HG03060 (cell line): ENCODE measurements around the gene STK39.
A peak's percentile ranks its signal among the peaks of the same experiment; 100 is the strongest.
"Not testable (repeated sequence)": the region's sequence is repeated elsewhere in the genome, so short reads cannot be mapped to it uniquely, and the experiment has no call there.

Experiments used
- ATAC-seq: cut with Tn5 transposase; IDR thresholded peaks from one replicate; pipeline ENCODE4 v1.9.1; 2021; ENCODE audit warnings: low read depth, moderate number of reproducible peaks; ENCODE audit not compliant: unreplicated experiment

Gene STK39

DNA sequence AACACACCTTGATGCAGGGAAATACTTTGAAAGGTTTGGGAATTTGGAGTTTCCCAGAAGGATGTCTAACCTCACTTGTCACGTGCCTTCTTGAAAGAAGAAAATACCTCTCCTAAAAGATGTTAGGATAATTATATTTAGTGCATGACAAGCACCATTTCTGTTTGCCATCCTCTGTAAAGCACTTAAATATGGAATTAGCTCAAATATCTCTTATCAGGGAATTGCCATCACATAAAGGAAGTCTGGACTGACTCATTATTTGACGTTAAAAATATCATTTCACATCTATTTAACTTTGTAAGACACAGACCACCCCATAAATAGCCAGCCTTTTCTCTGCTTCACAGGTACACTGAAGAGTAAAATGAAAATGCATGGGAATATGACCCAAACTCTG is 140.1 kb downstream of the STK39 start:
- no peak for ATAC-seq

DNA sequence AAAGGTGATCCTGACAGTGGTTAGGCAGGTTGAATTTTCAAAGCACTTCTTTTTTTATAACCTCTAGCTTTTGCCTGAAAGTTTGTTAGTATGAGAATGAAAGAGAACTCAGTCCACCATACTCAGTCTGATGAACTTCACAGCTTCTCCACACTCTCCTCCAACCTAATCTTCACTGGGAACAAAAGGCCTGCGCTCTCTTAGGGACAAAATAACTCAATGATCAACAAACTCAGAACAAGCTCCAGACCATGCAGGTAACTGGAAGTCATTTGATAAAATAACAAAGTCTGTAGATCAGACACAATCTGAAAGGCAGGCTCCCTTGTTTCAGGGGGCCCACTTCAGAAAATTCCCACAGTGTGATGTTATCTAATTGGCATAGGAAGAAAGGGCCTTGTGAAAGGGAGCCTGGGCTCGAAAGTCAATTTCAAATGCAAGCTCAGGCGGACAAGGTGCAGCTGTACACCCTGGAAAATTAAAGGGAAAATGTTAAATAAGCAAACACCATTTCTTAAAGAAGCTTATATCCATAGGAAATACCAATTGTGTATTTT is 142.2 kb downstream of the STK39 start:
- ATAC-seq = no peak

DNA sequence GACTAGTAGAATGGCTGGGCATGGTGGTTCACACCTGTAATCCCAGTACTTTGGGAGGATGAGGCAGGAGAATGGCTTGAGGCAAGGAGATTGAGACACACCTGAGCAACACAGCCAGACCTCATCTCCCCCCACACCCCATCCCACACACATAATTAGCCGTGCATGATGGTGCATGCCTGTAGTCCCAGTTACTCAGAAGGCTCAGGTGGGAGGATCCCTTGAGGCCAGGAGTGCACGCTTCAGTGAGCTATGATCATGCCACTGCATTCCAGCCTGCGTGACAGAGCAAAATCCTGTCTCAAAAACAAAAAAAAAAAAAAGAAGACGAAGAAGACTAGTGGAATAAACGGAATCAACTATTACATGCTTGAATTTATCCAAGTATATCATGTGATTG is 150.0 kb downstream of the STK39 start:
- no peak for ATAC-seq

DNA sequence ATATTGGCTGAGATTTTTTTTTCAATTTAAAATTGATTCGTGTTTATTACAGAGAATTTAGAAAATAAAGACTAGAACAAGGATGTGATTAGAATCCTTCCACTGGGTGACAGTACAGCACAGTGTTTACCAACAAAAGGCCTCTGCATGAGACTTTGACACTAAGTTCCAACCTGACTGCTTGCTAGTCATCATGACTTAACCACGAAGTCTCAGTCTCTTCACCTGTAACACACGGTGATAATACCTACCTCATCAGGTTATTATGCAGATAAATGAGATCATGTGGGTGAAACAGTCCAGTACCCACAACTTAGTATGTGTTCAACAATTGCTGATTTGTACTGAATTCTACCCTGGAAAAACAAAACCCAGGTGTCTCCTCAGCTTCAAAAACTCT is 151.2 kb downstream of the STK39 start:
- no peak for ATAC-seq

DNA sequence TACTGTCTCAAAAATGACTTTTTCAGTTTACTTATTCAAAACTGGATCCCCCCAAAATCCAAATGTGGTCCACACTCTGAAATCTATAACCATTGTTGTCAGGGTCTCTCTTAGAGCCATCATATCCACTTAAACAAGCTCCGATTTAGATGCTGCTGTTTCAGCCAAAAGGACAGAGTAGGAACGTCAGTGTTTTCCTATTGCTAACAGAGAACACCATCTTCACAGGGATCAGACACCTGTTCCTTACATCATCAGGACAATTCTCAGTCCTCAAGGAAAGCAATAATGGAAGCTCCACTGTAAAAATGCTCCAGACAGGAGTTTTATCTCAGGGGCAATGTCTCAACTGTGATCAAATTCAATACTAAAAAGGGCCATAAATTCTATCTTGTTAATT is 155.4 kb downstream of the STK39 start:
- no peak for ATAC-seq

DNA sequence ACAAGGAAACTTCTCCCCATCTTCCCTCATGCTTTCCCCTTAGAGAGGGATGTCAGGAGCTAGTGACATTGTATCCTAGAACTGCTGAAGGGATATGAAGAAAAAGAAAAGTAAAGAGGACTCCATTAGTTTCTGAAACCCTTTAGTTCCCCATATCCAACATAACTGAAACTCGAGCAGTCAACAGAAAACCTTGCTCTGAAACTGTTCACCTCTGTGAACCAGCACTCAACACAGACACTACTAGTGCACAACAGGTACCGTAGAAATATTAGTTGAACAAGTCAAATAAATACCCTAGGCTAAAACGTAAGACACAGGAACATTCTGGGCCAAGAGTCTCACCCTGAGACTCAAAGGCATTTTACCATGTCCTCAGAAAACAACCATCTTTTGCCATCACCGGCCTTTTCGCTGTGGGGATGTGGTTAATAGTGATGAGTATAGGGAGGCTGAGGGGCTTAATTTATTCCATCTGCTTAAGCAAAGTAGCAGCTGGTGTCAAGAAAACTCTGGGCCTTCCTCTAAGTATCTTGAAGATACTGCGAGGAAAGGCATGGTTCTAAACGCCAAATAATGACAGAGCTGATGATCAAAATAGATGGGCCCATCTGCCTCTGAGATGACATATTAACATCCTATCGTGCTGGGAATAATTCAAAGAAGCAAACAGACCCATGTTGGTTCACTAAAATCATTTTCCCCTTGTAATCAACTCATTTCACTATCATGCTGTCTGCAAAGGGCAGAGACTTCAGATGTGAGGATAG is 156.8 kb downstream of the STK39 start:
- peak; percentile 85 for ATAC-seq

DNA sequence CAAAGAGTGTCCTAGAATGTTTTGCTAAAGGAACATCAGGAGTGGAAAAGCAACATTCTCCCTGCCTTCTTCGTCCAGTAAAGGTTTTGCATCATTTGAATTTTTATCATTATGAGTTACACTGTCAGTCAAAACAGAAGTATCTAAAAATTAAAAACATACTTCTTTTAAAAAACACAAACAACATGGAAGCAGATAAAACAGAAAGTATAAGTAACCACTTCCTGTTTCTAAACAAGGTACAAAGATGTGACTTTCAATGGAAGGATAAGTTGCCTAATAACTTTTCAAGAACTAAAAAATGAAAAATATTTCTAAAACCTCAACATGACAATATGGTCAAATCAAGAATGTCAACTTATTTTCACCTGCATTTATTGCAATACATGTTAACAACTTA is 158.2 kb downstream of the STK39 start:
- no peak for ATAC-seq

DNA sequence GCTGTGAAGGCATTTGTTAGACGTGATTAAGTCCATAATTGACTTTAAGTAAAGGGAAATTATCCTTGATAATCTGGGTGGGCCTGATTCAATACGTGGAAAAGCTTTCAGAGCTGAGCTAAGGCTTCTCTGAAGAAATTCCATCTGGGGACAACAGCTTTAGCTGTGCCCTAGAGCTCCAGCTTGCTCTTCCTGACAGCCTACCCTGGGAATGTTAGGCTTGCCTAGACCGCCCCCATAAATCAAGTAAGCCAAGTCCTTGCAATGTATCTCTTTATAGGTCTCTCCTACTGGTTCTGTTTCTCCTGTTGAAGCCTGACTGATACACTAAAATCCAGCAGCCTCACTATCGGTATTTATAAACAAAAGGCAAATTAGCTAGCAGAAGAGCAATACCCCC is 160.0 kb downstream of the STK39 start:
- ATAC-seq = no peak

DNA sequence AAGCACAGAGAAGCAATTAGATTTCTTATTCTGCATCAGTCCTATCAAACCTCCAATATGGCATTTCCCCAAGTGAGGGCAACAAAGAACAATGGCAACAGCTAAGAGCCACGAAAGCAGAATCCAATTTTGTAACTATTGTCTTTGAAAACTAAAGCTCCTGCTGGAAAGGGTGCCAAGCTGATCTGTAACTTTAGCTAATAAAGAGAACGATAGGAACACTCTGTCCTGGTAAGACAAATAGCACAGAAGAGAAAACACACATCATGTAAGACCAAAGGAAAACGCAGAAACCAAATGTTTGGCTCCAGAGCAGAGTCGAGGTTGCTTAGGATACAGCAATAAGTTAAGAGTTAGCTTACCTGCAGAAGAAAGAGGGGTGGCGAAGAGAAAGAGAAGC is 160.5 kb downstream of the STK39 start:
- ATAC-seq = no peak

DNA sequence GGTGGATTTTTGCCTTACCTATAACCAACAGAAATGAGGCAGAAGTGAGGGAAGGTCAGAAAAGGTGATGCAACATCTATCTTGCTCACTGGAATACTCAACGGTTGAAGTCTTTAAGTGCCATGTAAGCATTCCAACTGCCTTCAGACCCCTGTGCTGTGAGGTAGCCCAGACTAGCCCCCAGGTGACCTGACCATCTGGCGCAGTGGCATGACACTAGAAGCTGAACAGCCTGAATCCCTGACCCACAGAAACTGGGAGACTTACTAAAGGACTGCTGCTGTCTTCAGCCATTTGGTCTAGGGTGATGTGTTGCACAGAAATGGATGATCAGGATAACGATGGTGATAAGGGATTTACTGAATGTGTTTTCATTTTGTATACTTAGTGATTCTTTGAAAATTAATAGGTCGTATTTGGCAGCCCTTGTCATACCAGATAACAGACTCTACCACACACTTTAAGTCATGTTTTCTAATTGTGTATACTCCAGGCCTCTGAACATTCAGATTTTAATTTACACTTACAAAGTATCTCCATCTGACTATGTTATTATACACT is 161.5 kb downstream of the STK39 start:
- no peak for ATAC-seq

DNA sequence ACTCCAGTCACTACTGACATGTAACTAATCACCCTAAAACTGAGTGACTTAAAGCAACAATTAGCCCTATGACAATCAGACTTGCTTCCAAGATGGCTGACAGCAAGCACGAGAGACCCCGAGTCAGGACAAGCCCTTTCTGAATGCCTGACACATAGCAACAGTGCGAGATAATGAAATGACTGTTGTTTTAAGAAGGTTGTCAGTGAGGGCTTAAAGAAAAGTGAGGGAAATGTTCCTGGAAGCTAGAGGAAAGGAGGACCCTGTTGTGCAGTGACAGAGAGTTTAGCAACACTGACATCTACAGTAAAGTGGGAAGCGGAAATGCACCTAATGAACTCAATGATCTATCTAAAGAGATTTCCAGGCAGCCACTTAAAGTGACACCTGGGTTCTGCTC is 163.1 kb downstream of the STK39 start:
- no peak for ATAC-seq

DNA sequence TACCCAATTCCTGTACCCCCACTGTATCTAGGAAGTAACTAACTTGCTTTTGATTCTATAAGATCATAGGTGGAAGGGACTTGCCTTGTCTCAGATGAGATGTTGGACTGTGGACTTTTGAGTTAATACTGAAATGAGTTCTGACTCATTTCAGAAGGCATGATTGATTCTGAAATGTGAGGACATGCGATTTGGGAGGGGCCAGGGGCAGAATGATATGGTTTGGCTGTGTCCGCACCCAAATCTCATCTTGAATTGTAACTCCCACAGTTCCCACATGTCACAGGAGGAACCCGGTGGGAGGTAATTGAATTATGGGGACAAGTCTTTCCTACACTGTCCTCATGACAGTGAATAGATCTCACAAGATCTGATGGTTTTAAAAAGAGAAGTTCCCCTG is 165.9 kb downstream of the STK39 start:
- ATAC-seq = not testable (repeated sequence)

DNA sequence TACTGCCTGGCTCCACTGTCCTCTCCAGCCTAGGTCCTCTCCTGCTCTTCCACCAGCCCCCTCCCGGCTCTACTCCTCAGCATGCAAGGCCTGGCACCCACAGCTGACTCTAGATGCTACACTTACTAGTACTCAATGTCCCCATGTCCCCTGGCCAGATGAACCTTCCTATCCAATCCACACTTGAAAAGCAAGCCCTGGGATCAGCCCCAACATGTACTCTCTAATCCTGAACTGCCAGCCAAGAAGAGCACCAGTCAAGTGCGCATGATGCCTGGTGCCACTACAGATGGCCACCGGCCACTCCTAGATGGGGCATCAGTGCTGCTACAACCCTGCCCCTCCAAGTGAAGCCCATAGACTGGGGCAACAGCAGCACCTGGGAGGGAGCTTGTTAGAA is 168.2 kb downstream of the STK39 start:
- ATAC-seq = no peak

DNA sequence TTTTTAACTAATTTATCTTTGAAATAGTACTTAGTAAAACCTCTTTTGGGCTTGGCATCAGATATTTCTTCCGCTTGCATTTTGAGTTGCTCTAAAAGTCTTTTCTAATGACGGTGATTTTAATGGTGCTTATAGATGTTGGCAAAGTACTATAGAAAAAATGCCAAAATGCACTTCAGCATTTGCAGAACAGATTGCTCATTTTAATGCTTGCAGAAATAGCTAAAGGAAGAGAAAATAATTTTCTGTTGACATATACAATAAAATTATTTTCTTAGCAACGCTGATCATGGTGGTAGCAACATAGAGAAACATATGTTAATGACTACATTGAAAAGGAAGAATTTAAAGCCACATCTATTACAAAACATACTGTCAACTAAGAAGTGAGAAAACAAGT is 170.7 kb downstream of the STK39 start:
- no peak for ATAC-seq

DNA sequence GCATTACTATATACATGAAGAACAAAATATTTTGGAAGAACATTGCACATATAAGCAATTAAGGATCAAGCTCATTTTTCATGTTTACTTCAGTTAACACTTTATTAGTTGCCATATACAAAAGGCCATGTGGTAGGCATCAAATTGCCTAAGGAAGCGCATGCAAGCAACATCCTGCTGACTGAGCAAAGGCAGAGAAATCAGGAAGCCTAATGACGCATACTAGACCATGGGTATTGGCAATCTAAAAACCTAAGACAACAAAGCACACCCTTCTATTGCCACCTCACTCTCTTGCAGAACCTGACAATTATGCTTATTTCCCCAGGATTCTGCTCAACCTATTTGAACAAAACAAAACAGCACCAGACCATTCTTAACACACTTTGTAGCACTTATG is 171.9 kb downstream of the STK39 start:
- ATAC-seq = no peak

DNA sequence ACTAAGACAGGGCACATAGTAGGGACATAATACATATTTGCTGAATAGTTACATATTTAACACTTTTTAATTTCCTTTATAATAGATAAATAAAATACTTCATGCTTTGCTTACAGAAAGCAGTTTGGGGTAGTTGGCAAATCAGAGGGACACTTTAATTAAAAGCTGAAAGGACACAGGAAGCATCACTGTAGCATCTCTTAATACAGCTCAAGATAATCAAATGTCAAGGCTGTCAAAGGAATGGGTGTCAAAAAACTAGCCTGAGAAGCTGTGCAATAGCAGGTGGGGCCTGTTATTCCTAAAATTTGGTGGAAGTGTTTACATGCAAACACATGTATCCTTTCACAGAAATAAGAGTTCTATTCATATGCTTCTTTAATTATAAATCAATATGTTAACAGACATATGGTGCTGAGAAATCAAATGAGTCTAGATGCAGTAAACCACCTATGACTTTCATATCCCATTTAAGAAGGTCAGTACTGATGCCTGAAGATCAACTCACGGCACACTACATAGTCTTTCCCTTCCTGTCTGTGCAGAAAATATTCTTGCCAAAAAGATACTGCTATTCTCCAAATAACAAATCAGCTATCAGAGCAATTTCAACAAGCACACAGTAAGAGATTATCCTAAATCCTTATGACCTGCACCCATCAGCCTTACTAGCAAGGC is 174.6 kb downstream of the STK39 start:
- ATAC-seq = no peak

DNA sequence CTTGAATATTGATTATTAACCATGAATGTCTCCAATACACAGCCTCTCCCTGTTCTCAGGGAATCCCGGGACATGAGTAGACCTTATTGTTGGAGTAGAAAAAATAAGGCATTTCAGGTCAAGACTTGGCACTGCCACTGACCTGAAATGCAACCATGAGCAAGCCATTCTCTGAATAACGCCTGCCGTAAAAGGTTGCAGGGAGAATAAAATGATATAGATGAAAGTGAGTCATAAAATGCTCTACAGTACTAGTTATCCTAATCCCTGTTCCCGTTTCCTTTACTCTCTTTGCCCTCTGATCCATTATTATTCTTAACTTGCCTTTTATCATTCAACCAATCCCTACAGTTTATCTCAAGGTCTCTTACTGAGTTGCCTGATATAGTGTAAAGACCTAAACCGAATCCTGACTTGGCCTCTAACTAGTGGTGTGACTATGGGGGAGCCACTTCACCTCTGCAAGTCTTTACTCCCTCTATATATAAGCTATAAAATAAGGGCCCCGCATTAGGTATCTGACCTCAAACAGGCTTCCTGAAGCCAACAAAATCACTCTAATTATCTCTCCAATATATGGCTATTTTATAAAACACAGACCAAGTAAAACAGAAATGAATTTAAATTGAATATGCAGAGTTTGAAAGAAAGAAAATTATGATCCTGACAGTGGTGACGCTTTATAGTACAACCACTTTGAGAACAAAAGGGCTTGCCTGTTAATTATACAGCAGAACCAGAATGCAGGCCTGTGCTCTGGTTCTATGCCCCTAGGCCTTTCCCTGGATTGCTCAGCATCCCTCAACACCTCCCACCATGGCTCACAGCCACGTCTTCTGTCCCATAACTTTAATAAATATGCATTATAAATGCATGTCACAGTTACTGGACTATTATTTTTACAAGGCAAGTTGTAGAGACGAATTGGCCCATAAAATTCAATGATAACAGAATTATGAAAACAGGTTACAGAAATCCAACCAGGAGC is 183.1 kb downstream of the STK39 start:
- no peak for ATAC-seq

DNA sequence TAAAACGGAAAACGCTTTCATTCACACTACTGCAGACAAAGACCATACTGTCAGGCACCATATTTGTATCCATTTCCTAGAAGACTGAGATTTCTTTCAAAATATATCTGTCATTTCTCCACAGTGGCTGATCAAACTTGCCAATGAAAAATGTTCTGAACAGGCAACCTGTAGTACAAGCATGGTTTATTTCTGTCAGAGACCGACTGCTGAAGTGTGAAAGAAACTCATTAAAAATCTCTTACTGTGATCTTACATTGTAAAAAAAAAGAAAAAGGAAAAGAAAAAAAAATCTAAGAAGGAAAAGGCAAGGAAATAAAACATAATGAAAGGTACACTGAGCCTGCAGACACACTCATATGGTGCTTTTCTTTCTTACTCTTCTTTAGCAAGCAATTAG is 184.5 kb downstream of the STK39 start:
- no peak for ATAC-seq

DNA sequence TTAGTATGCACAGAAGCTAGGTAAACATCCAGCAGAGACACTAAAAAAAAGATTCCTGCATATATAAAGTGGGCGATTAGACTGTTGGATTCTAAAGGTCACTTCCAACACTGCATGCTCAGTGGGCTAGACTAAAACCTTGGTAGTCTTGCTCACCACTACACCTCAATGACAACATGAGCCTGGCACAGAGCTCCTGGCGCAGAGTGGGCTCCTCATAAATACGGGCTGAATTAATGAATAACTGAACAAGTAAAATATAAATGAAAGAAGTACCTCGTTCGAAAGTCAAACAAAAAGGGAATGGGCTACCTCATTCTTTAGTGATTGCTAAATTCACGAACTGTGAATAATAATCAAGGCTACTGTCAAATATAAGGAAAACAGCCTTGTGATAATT is 185.3 kb downstream of the STK39 start:
- ATAC-seq = no peak

DNA sequence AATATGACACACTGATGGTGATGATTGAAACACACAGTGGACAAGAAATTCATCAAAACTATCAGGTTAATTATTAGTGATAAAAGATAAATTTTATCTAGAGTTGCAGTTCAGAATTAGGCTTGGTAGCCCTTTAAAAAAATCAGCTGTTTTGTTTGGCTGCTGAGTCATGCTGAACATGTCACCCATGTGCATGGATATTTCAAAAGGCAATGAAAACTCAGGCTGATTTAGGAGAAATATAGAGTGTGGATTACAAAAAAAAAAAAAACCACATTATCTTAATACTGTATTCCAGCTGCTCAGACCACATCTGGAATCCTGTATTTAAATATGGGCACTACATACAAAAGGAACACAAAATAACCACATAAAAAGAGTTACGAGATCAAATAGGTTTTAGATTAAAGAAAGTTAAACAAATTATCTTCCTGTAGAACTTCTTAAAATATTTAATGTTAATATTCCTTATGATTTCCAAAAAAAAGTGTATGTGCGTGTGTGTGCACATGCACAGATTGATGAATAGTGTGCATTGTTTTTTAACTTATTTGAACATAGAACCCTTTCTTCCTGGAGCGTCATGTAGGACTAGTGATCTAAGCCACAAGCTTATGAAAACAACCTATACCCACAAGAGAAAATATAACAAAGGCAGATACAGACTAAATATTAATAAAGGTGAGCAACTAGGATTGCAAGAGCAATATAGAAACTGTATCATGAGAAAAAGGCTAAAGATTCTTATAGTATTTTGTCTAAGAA is 186.2 kb downstream of the STK39 start:
- ATAC-seq = no peak
